PFSK-1 (cell line): Measurements from ENCODE around the gene PRDM16.

Experiments used
- POLR2AphosphoS5 ChIP-seq: IDR thresholded peaks from 2 replicates; pipeline ENCODE4 v1.6.1; 2012; ENCODE audit warnings: low read depth, mild to moderate bottlenecking, control low read depth, low read length, moderate library complexity
- REST ChIP-seq, 2 experiments: IDR thresholded peaks; 2 replicates each; pipeline versions ENCODE4 v1.6.1 to v1.8.0; 2011 to 2012; ENCODE audit warnings: low read depth in 2 of 2, low read length in 2 of 2, control low read depth in 1 of 2, inconsistent platforms in 1 of 2, mild to moderate bottlenecking in 1 of 2, moderate library complexity in 1 of 2; ENCODE audit not compliant: insufficient read depth in 1 of 2
- SIN3A ChIP-seq: IDR thresholded peaks from 2 replicates; pipeline ENCODE4 v1.6.1; 2012; ENCODE audit warnings: mild to moderate bottlenecking, low read length, moderate library complexity, borderline replicate concordance; ENCODE audit not compliant: insufficient read depth
- TAF1 ChIP-seq: IDR thresholded peaks from 2 replicates; pipeline ENCODE4 v1.6.1; 2012; ENCODE audit warnings: low read length, control low read depth, borderline replicate concordance; ENCODE audit not compliant: insufficient read depth

GRCh38 chr1:3248155-3249141 lies 179.4 kb downstream of the PRDM16 start:
- TF ChIP-seq POLR2AphosphoS5, result no peak
- TF ChIP-seq REST (IDR thresholded peaks at IDR 0.05; ENCODE audit: insufficient read depth in 1 of 2, low read depth in 2 of 2, low read length in 2 of 2), result no peak
- no peak for TF ChIP-seq TAF1
- TF ChIP-seq SIN3A, result no peak
